ENCODE data around the gene CPSF6.
A peak's percentile ranks its signal among the peaks of the same experiment; 100 is the strongest.
"Not testable (repeated sequence)": the region's sequence is repeated elsewhere in the genome, so short reads cannot be mapped to it uniquely, and the experiment has no call there.

The CPSF6 gene

GRCh38 chr12:69239352-69239921 is at the start of gene CPSF6:
Gene CPSF6, plus strand, starts transcription at chr12:69239569. Its CDS starts 78 bp downstream, at chr12:69239647.
- DNase-seq (ENCODE audit: low spot score), result peak; percentile 94

- no peak for DNase-seq (ENCODE audit: low spot score)
Measured at GRCh38 chr12:69196302-69197288, 42.8 kb upstream of the CPSF6 start.

- not testable (repeated sequence) for DNase-seq (ENCODE audit: low spot score)
Measured at GRCh38 chr12:69199976-69200375, 39.4 kb upstream of the CPSF6 start.

GRCh38 chr12:69204191-69204590 is 35.2 kb upstream of the CPSF6 start:
- no peak for DNase-seq (ENCODE audit: low spot score)

GRCh38 chr12:69210661-69211060 is 28.7 kb upstream of the CPSF6 start:
- DNase-seq (ENCODE audit: low spot score), result no peak

GRCh38 chr12:69211160-69211559 is 28.2 kb upstream of the CPSF6 start:
- DNase-seq (ENCODE audit: low spot score), result no peak

- DNase-seq (ENCODE audit: low spot score), result no peak
Measured at GRCh38 chr12:69214169-69214568, 25.2 kb upstream of the CPSF6 start.

GRCh38 chr12:69225251-69225910 is 14.0 kb upstream of the CPSF6 start:
- no peak for DNase-seq (ENCODE audit: low spot score)

- no peak for DNase-seq (ENCODE audit: low spot score)
Measured at GRCh38 chr12:69231479-69231878, 7.9 kb upstream of the CPSF6 start.

- no peak for DNase-seq (ENCODE audit: low spot score)
Measured at GRCh38 chr12:69238589-69239351, 599 bp upstream of the CPSF6 start.

GRCh38 chr12:69239922-69240630 is 707 bp downstream of the CPSF6 start:
- DNase-seq (ENCODE audit: low spot score), result peak; percentile 30

GRCh38 chr12:69240631-69240995 is 1.2 kb downstream of the CPSF6 start:
- DNase-seq (ENCODE audit: low spot score), result peak; percentile 17

GRCh38 chr12:69241438-69242092 is 2.2 kb downstream of the CPSF6 start:
- no peak for DNase-seq (ENCODE audit: low spot score)

GRCh38 chr12:69243099-69244084 is 4.0 kb downstream of the CPSF6 start:
- DNase-seq (ENCODE audit: low spot score), result no peak

- DNase-seq (ENCODE audit: low spot score), result no peak
Measured at GRCh38 chr12:69247268-69248018, 8.1 kb downstream of the CPSF6 start.

GRCh38 chr12:69252033-69252432 is 12.7 kb downstream of the CPSF6 start:
- no peak for DNase-seq (ENCODE audit: low spot score)

- peak; percentile 66 for DNase-seq (ENCODE audit: low spot score)
Measured at GRCh38 chr12:69254046-69254445, 14.7 kb downstream of the CPSF6 start.

- DNase-seq (ENCODE audit: low spot score), result no peak
Measured at GRCh38 chr12:69254862-69255261, 15.5 kb downstream of the CPSF6 start.

- DNase-seq (ENCODE audit: low spot score), result no peak
Measured at GRCh38 chr12:69258655-69259054, 19.3 kb downstream of the CPSF6 start.

Data from CD4-positive, alpha-beta T cell treated with Interleukin-15 for 4 hours (primary cell).